DMS153 (cell line): ENCODE data around the gene ARHGAP33.

Experiments
- DNase-seq: peaks from one replicate; lab custom pipeline; 2025; lab: John Stamatoyannopoulos, UW

ARHGAP33 gene

DNA sequence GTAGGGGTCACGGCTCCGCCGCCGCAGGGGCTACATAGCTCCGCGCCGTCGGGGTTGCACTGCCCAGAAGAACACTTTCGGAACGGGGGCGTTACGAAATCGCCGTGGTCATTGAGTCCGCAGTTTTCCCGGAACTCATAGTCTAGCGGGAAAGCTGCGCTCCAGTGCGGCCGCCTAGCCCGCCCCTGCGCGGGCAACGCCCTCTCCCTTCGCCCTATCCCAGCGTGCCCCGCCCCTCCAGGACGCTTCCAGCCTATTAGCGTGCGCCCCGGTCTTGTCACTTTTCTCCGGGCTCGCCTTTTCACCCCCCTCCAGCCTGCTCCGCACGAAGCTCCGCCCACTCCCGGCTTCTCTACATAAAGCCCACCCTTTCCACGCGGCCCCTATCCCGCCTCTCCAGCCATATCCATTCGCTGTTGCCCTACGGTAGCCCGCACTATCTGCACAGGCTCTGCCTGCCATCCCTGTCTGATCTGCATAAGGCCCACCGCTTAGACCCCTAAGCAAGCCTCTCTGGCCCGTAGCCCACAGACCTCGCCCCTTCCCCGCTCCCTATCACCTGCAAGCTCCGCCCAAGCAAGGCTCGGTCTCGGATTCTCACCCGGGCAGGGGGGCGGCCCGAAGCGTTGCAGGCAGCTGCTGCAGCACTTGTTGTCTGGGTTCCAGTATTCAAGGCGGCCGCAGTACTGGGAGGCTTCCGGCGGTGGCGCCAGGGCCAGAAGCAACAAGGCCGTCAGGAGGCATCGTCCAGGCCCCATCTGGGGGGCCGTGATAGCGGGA, 34.8 kb upstream of the ARHGAP33 start:
- DNase-seq: peak; percentile 96

- DNase-seq: no peak
Measured at GRCh38 chr19:35741203-35741515, 34.2 kb upstream of the ARHGAP33 start.

DNA sequence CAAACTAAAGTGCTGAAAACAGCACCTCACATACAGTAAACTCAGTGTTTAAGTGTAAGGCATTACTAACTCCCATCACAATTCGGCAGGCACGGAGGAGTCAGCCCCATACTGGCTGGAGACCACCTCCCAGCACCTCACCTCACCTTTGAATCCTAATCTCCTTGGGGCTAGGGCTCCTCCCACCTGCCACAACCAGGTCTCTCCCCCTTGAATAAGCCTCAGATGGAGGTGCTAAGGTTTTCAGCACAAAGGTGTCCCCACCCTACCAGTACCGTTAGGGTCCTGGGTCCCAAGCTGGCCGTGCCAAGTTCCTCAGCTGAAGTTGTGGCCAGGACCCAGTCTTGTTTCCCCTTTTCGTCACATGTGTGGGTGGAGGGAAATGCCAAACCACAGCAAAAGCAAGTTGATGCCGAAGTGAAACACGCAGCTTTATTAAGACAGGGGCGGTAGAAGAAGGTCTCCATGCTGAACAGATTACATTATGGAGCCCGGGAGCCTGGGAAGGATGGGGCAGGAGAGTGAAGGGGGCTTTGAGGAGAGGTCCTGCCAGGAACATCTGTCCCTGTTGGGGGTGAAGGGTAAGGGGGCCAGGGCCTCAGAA, 33.1 kb upstream of the ARHGAP33 start, which contains the start of gene IGFLR1:
TSS of gene IGFLR1 (minus strand) at position 332 of the 604 bp plus-strand sequence. CDS start 1,272 bp downstream, outside the sequence.
- no peak for DNase-seq

- no peak for DNase-seq
Measured at GRCh38 chr19:35743640-35744429, 31.5 kb upstream of the ARHGAP33 start.

DNA sequence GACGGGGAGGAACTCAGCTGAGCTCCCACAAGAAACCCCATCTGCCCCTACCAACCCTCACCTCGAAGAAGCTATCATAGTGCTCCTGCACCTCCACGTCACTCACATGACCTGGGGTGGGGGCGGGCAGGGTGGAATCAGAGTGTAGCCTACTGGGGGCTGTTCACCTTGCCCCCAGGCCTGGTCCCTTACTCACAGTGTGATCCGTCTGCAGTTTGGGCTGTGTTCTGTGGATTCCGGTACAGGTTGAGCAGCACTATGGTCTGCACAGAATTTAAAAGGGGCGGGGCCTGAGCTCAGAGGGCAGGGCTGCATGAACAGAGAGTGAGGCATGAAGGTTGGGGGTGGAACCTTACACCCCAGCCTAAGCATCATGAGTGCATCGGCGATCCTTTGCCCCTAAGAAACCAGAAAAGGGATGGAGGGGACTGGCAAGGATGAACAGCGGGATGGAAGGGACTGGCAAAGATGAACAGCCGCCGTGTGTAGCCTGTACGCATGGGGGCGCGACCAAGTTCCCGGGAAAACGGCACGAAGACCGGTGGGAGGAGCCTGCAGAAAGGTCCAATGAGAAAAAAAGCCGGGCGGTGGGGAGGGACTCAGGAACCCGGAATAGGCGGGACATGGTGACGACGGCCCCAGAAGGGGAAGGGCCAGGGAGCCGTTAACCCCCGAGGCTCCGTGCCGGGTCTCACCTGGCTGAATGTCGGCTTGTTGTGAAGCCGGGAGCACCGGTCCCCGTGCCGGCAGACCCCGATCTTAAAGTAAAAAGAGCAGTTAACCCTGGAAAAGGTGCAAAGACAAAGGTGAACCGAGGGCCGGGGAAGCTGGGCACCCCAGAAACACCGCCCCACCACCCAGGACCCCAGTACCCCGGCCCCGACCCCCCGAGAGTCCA, 30.7 kb upstream of the ARHGAP33 start:
- peak; percentile 91 for DNase-seq

- peak; percentile 99 for DNase-seq
Measured at GRCh38 chr19:35745328-35746086, 29.9 kb upstream of the ARHGAP33 start, which contains the start of the genes PSENEN and U2AF1L4. TSS of gene PSENEN (plus strand) at chr19:35745651. CDS start at chr19:35745931, 280 bp downstream. TSS of gene U2AF1L4 (minus strand) at chr19:35745418. CDS start at chr19:35745391, 27 bp downstream.

- no peak for DNase-seq
Measured at GRCh38 chr19:35746087-35746462, 29.3 kb upstream of the ARHGAP33 start.

DNA sequence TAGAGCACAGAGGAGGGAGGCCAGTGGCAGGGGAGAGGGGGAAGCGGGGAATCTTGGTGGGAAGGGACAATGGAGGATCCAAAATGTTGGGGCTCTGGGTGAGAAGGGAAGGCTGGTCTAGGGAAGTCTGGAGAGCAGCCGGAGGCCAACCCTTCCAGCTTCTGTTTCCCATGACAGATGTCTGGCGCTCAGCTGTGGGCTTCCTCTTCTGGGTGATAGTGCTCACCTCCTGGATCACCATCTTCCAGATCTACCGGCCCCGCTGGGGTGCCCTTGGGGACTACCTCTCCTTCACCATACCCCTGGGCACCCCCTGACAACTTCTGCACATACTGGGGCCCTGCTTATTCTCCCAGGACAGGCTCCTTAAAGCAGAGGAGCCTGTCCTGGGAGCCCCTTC, 28.8 kb upstream of the ARHGAP33 start:
- no peak for DNase-seq

DNA sequence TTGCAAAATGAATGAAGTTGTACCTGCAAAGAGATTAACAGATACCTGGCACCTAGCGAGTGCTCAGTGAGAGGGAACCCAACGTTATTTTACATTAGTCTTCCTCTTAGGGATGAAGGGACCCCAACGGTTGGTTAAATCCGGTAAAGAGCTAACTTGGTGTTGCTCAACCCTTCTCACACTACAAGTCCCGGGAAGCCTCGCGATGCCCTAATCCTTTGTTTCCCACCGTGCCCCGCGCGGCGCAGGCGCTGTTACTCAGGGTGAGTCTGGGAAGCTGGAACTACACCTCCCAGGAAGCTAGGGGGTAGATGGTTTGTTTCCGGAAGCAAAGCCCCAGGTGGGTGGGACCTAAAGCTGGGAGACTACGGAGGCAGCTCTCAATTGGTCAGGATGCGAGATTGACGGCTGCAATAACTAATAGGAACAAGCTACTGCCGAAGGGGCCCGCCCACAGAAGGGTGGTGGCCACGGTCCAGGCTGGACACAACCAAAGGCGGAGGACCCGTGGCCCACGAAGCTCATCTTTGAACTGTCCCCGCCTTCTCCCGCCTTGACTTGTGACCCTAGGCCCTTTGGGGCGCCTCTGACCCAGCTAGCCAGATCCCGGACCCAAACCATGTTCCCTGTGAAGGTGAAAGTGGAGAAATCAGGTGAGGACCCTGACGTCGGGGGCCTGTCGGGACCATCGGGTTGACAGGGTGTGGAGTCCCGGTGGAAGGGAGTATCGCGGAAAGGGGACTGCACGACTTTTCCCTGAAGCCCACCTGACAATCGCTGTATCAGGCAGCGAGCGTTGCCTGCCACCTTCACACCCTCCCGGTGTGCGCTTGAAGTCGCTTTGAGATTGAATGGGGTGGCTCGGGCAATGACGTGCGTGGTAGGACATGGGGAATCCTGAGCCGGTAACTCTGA, 27.0 kb upstream of the ARHGAP33 start, which contains the start of gene LIN37:
TSS of gene LIN37 (plus strand) at position 471 of the 915 bp plus-strand sequence. CDS start at position 620, 149 bp downstream.
- DNase-seq: peak; percentile 99

DNA sequence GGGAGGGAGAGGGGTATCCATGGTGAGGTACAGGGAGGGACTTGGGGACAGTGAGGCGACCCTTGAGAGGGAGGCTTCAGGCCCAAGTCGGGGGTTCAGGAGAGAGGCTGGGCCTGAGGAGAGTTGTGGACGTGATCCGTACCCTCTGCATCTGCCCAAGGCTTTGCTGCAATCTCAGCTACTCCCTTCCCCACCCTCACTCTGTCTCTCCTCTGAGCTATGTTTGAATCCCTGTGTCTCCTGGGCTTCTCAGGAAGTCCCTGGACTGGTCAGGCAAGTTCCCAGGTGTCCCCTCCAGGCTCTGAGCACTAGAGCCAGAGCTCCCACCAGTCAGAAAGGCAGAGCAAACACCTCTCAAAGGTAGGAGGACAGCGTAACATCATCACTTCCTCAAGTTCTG, 25.2 kb upstream of the ARHGAP33 start:
- no peak for DNase-seq

DNA sequence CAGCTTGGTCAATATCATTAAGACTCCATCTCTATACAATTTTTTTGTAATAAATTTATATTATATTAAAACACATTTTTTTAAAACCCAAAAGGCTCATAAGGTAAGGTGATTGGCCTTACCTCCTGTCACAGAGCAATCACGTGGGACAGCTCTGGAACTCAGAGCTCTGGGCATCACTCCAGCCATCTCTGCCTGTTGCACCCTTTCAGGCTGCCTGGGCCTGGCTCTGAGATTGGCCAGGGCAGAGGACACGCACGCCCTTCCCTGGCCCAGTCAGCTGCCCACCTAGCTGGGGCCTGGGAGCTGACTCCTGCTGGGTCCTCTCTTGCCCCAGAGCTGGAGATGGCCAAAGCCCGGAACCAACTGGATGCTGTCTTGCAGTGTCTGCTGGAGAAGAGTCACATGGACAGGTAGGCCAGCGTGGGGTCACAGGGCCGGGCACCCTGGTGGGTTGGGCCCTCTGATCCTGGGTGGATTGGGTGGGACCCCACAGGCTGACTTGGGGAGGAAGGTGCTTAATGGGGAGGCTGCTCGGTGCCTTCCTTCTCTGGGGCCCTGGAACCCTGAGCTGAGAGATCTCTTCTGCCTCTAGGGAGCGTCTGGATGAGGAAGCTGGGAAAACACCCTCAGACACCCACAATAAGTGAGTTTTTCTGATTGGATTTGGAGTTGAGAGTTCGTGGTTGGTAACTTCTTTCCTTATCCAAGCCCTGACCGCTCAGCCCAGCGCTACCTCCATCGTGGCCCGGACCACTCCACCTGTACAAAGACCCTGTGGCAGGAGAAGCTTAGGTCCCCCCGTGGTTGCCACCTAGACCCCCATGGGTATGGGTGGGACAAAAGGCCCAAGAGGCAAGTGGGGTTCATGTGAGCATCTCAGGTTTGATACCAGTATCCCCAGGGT, 23.3 kb upstream of the ARHGAP33 start:
- no peak for DNase-seq

DNA sequence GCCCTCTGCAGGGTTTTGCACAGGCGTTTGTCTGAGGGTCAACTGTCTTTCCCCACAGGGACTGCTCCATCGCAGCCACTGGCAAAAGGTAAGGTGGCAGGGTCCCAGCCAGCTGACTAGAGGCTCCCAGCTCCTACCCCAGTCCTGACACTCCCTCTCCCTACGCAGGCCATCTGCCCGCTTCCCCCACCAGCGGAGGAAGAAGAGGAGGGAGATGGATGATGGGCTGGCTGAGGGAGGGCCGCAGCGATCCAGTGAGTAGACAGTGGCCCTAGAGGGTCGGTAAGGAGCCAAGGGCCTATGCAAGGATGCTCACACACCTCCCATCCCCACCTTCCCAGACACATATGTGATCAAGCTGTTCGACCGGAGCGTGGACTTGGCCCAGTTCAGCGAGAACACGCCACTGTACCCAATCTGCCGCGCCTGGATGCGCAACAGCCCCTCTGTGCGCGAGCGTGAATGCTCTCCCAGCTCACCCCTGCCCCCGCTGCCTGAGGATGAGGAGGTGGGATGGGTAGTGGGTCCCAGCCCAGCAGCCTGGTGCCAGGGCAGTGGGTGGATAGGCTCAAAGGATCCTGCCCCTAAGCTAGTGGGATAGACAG, 22.5 kb upstream of the ARHGAP33 start:
- no peak for DNase-seq

GRCh38 chr19:35753634-35754369, 21.6 kb upstream of the ARHGAP33 start:
- no peak for DNase-seq

DNA sequence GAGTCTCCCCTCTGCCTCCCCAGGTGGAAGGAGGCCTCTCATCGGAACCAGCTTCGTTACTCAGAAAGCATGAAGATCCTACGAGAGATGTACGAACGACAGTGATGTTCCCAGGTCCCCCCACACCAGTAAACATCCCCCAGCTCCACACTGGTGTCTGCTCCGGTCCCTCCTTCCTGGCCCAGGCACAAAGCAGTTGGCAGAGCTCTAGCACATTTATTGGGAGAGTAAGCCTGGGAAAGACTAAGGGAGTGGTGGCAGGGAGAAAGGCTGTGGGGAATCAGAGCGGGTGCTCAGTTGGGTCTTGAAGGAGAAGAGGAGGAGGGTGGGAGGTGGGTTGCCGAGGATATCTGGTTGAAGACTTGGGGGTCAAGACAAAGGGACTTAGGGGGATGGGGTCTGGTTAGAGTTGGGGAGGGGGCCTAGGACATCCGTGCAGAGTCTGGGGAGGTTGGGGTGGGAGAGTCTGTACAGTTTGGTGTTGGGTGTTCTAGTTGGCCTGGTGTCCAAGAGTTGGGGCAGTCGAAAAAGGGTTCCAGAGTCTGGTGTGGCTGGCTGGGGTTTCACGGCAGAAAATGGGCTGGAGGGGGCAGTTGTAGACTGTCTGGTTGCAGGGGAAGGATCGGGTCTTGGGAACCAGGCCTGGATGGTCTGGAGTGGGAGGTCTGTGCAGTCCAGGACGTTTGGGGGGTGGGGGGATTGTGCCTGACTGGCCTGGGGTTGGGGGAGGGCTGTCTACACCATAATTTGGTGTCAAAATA, 20.8 kb upstream of the ARHGAP33 start:
- no peak for DNase-seq

DNA sequence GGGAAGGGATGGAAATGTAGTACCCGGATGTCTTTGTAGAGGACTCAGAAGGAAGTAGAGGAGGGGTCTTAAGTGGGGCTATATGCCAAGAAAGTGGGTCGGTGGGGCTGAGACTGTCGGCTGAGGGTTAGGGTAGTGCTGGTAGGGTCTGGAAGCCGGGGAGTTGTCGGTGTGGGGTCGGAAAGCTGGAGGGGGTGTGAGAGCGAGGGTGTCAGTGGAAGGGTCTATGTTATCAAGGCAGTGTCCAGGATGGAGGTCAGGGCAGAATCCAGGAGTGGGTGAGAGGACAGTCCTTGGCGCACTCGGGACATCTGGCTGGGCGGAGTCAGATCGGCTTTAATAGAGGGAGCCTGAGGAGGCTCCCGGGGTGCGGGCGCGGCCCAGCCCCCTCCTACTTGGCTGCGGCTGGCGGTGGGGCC, 20.2 kb upstream of the ARHGAP33 start:
- DNase-seq: no peak

GRCh38 chr19:35755550-35756376, 19.6 kb upstream of the ARHGAP33 start:
- no peak for DNase-seq
